ENCODE data around the gene ACBD4.
A peak's percentile ranks its signal among the peaks of the same experiment; 100 is the strongest.
"Not testable (repeated sequence)": the region's sequence is repeated elsewhere in the genome, so short reads cannot be mapped to it uniquely, and the experiment has no call there.

The ACBD4 gene

DNA sequence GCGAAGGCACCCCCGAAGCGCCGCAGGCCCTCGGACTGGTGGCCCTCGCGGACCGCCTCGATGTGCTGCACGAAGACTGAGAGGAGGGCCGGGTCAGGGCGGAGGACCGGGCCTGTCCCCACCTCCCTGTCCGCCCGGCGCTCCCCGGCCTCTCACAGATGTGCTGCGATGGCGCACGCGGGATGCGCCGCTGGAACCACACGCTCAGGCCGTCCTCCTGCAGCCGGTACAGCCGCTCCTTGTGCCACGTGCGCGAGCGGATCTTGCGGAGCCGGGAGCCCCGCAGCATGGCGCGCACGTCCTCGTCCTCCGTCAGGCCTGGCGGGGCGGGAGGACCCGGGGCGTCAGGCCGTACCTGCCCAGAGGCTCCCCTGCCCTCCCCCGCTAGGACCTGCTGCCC lies 14.4 kb upstream of the ACBD4 start:
- no peak for DNase-seq

GRCh38 chr17:45123076-45123770 lies 12.3 kb upstream of the ACBD4 start:
- DNase-seq: no peak

GRCh38 chr17:45123930-45124796 lies 11.3 kb upstream of the ACBD4 start:
- DNase-seq: no peak

DNA sequence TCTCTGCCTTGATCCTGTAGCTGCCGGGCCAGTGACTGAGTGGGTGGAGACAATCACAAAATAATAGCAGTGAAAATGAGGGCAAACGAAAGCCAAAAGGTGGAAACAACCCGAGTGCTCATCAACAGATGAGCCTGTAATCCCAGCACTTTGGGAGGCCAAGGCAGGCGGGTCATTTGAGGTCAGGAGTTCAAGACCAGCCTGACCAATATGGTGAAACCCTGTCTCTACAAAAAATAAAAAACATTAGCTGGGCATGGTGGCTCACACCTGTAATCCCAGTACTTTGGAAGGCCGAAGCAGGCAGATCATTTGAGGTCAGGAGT lies 10.7 kb upstream of the ACBD4 start:
- DNase-seq: not testable (repeated sequence)

- DNase-seq: no peak
These were observed 10.0 kb upstream of the ACBD4 start for GRCh38 chr17:45125509-45125908.

DNA sequence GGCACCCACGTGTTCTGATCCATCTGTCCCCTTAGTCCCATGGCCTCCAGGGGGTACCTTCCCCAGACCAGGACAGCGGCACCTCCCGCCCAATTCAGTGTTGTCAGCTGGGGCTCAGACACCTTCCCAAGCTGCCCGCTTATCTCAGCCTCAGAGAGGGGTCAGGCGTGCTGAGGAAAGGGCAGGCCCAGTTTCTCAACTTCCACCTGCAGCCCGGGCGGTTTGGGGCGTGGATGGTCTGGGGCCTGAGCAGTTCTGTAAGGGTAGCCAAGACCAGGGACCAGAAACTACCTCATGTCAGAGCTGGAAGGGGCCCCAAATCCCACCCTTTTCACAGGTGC lies 8.3 kb upstream of the ACBD4 start:
- DNase-seq: no peak

DNA sequence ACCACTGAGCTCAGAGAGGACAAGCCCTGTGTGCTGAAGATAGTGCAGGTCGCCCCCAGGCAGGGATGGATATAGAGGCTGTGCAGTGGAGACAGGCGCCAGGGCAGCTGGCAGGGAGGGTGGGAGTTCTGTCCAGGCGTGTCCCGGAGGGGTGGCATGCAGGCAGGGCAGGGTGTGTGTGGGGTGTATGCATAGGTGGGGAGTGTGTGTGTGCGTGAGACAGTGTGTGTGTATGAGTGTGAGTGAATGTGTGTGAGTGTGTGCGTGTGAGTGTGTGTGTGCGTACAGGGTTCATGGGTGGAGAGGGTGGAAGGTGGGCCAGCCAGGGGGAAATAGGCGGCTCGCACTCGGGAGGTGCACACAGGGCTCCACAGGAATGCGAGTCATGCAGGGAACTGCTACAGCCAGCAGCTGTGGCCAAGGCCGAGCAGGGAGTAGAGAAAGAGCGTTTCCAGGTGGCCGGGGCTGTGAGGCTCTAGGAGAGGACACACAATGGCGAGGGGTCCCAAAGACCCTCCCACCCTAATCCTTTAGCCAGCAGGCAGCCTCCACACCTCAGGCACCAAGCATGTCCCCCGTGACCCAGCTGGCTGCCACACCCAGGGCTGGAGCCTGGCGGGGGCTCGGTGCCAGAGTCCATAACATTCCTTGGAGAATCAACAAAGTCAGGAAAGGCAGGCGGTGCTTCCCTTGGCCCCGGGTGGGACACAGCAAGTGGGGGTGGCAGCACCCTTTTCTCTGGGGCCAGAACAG lies 7.8 kb upstream of the ACBD4 start:
- DNase-seq: no peak

DNA sequence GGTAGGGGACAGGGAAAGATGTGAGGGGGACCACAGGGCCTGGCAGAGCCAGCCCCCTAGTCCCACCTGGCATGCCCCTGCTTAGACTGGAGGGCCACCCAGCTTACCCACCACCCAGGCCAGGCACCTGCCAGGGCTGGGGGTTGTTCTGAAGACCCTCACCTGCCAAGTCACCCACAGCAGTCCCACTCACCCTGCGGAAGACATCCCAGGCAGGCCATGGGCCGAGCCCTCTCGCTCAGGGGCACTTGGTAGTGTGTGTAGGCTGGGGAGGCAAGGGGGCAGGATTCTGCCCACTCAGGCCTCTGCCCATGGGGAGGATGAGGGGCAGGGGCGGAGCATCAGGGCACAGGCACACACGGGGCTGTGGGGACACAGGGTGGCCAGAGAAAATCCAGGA lies 7.2 kb upstream of the ACBD4 start:
- DNase-seq: no peak

DNA sequence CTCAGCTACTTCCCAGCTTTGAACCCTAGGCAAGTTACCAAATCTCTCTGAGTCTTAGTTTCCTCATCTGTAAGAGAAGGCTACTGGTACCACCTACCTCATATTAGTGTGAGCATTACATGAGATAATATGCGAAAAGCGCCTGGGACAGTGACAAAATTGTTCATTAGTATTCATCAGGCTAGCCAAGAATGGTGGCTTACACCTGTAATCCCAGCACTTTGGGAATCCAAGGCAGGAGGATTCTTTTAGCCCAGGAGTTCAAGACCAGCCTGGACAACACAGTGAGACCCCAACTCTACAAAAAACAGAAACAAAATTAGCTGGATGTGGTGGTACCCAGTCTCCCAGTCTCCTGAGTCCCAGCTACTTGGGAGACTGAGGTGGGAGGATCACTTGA lies 6.5 kb upstream of the ACBD4 start:
- no peak for DNase-seq

- no peak for DNase-seq
These were observed 6.0 kb upstream of the ACBD4 start for GRCh38 chr17:45129426-45129939.

DNA sequence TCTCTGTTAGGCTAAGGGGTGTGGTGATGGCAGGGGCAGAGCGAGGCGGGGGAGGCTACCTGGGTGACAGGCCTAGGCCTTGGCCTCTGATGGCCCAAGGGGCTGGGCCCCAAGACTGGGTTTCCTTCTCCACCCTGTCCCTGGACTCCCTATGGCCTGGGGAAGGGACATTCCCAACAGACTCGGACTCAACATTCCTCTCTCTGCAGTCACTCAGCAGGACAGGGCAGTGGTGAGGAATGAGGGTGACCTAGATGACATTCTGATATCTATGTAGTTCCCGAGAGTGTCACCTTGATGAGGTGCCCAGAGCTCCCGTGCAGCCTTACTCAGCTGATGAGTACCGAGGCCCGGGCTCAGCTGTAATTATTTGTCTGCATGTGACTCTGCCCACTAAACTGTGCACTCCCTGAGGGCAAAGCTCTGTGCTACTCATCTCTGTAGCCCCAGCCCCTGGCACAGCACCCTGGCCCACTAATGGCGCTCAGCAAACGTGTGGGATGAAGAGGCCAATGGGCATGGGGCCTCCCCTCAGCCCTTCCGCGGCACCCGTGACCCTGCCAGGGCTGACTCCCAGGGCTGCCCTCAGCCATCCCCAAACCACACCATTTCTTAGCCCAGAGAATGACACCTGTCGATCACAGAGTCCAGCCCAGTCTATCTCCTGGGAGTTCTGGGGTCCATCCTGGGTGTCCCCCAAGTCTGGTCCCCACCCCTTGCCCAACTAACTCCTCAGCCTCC lies 5.4 kb upstream of the ACBD4 start:
- DNase-seq: no peak

DNA sequence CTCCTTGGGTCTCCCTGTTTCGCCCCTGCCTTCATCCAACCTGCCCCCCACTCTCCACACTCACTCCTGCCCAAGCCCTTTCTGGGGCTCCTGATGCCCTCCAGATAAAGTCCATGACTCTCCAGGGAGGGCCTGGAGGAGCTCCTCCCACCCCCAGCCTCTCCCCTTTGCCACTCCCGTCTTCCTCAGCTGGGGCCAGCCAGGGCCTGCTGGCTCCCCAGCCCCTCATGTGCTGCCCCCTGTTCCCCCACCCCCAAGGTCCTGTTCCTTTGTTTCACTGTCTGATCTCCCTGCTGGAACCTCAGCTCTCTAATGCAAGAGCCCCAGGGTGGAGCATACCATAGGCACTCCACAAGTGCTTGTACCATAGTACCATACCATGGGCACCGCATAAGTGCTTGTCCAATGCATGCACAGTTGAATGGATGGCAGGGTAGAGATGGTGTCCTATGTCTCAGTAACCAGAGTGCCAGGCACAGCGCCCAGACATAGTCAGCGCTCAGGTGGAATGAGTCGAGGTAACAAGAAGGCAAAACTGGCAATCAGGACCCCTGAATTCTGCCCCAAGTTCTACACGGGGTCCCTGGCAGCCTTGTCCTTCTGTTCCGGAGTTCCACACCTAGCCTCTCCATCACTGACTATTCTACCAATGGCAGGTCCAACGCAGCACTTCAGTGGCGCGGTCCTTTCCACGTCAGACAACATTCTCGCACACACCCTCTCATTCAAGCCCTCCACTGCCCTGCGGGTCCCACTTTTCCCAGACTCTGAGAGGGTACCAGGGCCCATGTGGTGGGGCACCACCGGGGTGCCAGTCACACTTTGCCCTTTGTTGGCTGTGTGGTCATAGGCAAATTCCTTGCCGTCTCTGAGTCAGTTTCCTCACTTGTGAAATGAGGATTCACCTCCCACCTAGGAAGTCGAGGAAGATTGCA lies 4.5 kb upstream of the ACBD4 start:
- no peak for DNase-seq

GRCh38 chr17:45131616-45132319 lies 3.7 kb upstream of the ACBD4 start:
- DNase-seq: peak; percentile 48

- no peak for DNase-seq
These were observed 3.2 kb upstream of the ACBD4 start, which contains the start of gene PLCD3 for GRCh38 chr17:45132320-45132571. Gene PLCD3, minus strand, starts transcription at chr17:45132515. Its CDS starts 105 bp downstream, at chr17:45132410.

DNA sequence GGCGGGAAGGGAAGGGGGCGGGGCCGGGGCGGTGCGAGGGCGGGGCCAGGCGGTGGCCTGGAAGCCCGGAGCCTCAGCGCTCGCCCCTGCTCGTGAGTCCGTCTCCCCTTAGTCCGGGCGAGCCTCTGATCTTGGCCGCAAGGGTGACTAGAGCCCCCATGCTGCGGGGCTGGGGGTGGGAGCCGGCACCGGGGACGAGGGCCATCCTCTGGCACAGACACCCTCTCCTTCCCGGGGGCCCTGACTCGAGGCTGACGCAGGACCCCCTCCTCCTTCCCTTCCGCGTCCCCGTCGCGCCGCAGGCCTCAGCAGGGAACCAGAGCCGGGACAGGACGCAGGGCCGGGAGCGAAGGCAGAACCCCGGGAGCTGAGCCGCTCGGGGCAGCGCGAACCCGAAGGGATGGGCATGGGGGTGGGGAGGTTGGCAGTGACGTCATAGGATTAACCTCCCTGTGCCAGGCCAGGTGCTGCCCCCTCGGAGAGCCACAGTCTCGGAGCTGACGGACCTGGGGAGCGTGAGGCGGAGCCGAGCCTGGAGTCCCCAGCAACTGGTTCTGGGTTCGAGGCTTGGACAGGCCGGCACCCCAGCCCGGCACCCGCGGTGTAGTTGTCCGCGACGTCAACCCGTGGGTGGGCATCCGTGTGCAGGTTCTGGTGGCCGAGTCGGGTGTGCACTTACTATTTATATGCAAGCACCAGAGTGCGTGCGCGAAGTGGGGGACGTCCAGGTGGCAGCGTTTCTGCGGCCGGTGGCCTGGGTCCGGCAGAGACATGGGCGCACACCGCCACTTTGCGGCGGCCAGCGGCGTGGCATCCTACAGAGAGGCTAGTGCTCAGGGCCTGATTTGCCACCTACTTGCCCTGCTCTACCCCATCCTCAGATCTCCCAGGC lies 2.7 kb upstream of the ACBD4 start:
- peak; percentile 67 for DNase-seq

- DNase-seq: no peak
These were observed 698 bp downstream of the ACBD4 start for GRCh38 chr17:45135978-45136791.

DNA sequence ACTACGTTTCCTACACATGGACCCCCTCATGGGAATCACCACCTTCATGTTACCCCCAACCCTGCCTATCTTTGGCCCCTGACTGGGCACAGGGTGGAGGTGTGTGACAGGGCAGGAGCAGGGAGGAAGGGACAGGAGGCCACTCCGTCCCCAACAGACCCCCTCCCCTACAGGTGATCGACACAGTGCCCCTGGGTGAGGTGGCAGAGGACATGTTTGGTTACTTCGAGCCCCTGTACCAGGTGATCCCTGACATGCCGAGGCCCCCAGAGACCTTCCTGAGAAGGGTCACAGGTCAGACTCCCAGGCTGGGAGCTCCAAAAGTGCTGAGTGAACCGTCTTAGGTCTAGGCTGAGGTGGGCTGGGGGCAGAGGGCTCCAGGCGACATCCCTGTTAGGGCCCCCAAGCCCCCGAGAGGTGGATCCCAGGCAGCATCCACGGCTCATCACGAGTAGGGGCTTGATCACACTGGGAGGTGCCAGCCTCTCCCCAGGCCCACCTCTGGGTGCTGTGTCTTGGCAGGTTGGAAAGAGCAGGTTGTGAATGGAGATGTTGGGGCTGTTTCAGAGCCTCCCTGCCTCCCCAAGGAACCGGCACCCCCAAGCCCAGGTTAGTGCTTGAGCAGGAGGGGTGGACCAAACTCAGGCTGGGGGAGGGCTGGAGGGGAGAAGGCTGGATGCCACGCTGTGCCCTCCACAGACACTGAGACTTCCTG lies 1.5 kb downstream of the ACBD4 start:
- no peak for DNase-seq

DNA sequence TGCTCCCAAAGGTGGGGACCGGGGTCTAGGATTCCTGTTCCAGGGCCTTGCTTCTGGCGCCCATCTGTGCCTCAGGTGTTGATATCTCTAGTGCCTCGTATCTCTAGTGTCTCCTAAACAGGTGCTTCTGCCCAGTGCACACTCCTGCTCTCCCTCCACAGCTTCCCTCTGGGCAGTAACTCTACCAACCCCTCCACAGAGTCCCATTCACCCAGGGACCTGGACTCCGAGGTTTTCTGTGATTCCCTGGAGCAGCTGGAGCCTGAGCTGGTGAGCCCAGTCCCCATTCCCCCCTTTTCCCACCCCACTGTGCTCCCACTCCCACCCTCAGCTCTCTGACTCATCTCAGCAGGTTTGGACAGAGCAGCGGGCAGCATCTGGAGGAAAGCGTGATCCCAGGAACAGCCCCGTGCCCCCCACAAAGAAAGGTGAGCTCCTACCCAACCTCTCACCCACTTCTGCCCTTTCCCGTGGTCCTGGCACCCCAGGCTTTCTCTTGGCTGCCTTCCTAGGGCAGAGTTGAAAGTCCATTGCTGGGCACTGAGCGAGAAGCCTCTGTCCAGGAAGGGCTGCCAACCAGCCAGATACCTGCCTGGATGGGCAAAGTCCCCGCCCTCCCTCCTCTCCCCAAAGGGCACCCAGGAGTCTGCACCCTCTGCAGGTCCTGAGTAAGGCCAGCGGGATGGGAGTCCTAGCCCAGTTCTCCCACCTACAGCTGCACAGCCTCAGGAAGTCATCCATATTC lies 2.2 kb downstream of the ACBD4 start:
- no peak for DNase-seq

Measured in activated CD4-positive, alpha-beta T cell treated with anti-CD3 and anti-CD28 coated beads, Interleukin-2, amount 50 U/mL, for 1 hour (primary cell).